Astrocyte (in vitro differentiated cells and primary cell): Measurements from ENCODE around the gene NAMPT.

Experiments
- CTCF ChIP-seq: IDR thresholded peaks from 2 replicates; pipeline ENCODE4 v1.5.1; 2011; ENCODE audit warnings: low read depth, mild to moderate bottlenecking, inconsistent platforms, low read length, moderate library complexity; ENCODE audit not compliant: insufficient read depth
- EZH2 ChIP-seq: IDR thresholded peaks from 2 replicates; pipeline ENCODE4 v1.6.1; 2012; ENCODE audit warnings: mild to moderate bottlenecking, low read length, inconsistent platforms; ENCODE audit not compliant: insufficient read depth

DNA sequence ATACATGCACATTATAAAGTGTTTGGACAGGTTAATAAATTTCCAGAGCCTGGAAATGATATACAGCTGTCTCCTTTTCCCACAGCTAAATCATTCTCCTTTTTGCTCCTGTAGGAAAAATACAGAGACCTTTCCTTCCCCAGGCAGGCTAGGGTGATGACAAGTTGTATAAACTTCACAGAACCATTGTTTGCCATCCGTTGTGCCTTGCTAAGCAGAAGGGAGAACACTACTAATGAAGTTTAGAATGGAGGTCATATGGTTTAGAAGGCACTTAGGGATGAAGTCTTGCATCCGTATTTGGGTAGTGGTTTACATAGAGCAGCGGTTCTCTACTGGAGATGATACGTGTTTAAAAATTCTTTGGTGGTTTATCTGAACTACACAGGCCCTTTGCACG lies 46.0 kb downstream of the NAMPT start:
- TF ChIP-seq CTCF (no peak), EZH2 (no peak)
